GM23338 (cell line): ENCODE data around the gene NCKAP1. TPM values are rescaled to one million over a fixed set of nuclear protein-coding genes. Genes with fewer than 3 reads are reported as not detected.
A peak's percentile ranks its signal among the peaks of the same experiment; 100 is the strongest.

Experiments used
- ATAC-seq: fragments of 200-7000 bp; cut with Tn5 transposase; 3 replicates; pipeline ENCODE4 v1.9.1; 2020
- DNase-seq: peaks from one replicate; pipeline ENCODE4 v3.0.0-alpha.2; 2015; ENCODE audit warnings: low spot score
- H2AFZ ChIP-seq: fragments of 200-600 bp; sonication (generic); 2 replicates; pipeline ENCODE4 v1.8.0; 2016; ENCODE audit warnings: antibody characterized with exemption, mild to moderate bottlenecking, moderate library complexity
- H3F3A ChIP-seq: fragments of 200-600 bp; sonication (generic); replicated peaks from 2 replicates; pipeline ENCODE4 v1.8.0; 2017; ENCODE audit warnings: antibody characterized with exemption, mixed run types, low read depth
- H3K27ac ChIP-seq: fragments of 200-600 bp; sonication (generic); 2 replicates; pipeline ENCODE4 v1.6.1; 2016; ENCODE audit warnings: low read depth
- H3K27me3 ChIP-seq: fragments of 200-600 bp; sonication (generic); 2 replicates; pipeline ENCODE4 v1.8.0; 2016; ENCODE audit warnings: mild to moderate bottlenecking, mixed run types, moderate library complexity; ENCODE audit not compliant: insufficient read depth
- H3K36me3 ChIP-seq: fragments of 200-600 bp; sonication (generic); 2 replicates; pipeline ENCODE4 v1.8.0; 2016; ENCODE audit warnings: mild to moderate bottlenecking; ENCODE audit not compliant: insufficient read depth
- H3K4me1 ChIP-seq: fragments of 200-600 bp; sonication (generic); 2 replicates; pipeline ENCODE4 v1.8.0; 2016; ENCODE audit warnings: mild to moderate bottlenecking, moderate library complexity; ENCODE audit not compliant: insufficient read depth
- H3K4me2 ChIP-seq: fragments of 200-600 bp; sonication (generic); 2 replicates; pipeline ENCODE4 v1.7.1; 2017; ENCODE audit warnings: mixed run types
- H3K4me3 ChIP-seq: fragments of 200-600 bp; sonication (generic); 2 replicates; pipeline ENCODE4 v1.6.1; 2016; ENCODE audit warnings: mixed run types
- H3K79me2 ChIP-seq: fragments of 200-600 bp; sonication (generic); replicated peaks from 2 replicates; pipeline ENCODE4 v1.8.0; 2017; ENCODE audit warnings: mild to moderate bottlenecking; ENCODE audit not compliant: insufficient read depth
- H3K9me2 ChIP-seq: fragments of 200-600 bp; sonication (generic); 2 replicates; pipeline ENCODE4 v1.8.0; 2017; ENCODE audit not compliant: insufficient read depth
- H4K20me1 ChIP-seq: fragments of 200-600 bp; sonication (generic); replicated peaks from 2 replicates; pipeline ENCODE4 v1.8.0; 2017; ENCODE audit warnings: mild to moderate bottlenecking; ENCODE audit not compliant: insufficient read depth
- H3K27ac Mint-ChIP-seq: 2 replicates; pipeline ENCODE4 v1.8.0; 2020; ENCODE audit warnings: inconsistent platforms, mild to moderate bottlenecking, moderate library complexity, mixed read lengths
- H3K27me3 Mint-ChIP-seq: 3 replicates; pipeline ENCODE4 v1.8.0; 2022; ENCODE audit warnings: low read depth, mild to moderate bottlenecking, moderate library complexity, mixed read lengths, inconsistent platforms; ENCODE audit not compliant: insufficient read depth, poor library complexity
- H3K36me3 Mint-ChIP-seq: 3 replicates; pipeline ENCODE4 v1.8.0; 2021; ENCODE audit warnings: low read depth, mild to moderate bottlenecking, inconsistent platforms, moderate library complexity, mixed read lengths
- H3K4me1 Mint-ChIP-seq: 3 replicates; pipeline ENCODE4 v1.8.0; 2020; ENCODE audit warnings: mild to moderate bottlenecking, inconsistent platforms, mixed read lengths
- H3K4me3 Mint-ChIP-seq: 3 replicates; pipeline ENCODE4 v1.8.0; 2021; ENCODE audit warnings: moderate library complexity, mild to moderate bottlenecking, inconsistent platforms, mixed read lengths
- H3K9me3 Mint-ChIP-seq: 3 replicates; pipeline ENCODE4 v1.8.0; 2020; ENCODE audit warnings: moderate library complexity, mild to moderate bottlenecking, inconsistent platforms, mixed read lengths
- CREB1 ChIP-seq: fragments of 250-450 bp; sonication (Bioruptor Pico); IDR thresholded peaks from 2 replicates; pipeline ENCODE4 v1.5.0; 2020; ENCODE audit warnings: low read depth, mild to moderate bottlenecking, moderate library complexity
- CTCF ChIP-seq, 2 experiments: fragments of 200-600 bp in 1 of 2; sonication (generic) in 1 of 2; conservative IDR thresholded peaks; 2 replicates each; pipeline versions ENCODE4 v1.5.1 to v1.6.1; 2016 to 2017; ENCODE audit warnings: antibody characterized with exemption in 2 of 2, low read depth in 2 of 2, mild to moderate bottlenecking in 2 of 2, moderate library complexity in 1 of 2
- ETS1 ChIP-seq: IDR thresholded peaks from 2 replicates; pipeline ENCODE4 v1.6.1; 2016; ENCODE audit warnings: antibody characterized with exemption
- EZH2 ChIP-seq: fragments of 200-600 bp; sonication (generic); IDR thresholded peaks from one replicate; pipeline ENCODE4 v1.8.0; 2017; ENCODE audit warnings: antibody characterized with exemption, mild to moderate bottlenecking, low read depth; ENCODE audit not compliant: unreplicated experiment
- EZH2phosphoT487 ChIP-seq: fragments of 200-600 bp; sonication (generic); IDR thresholded peaks from one replicate; pipeline ENCODE4 v1.8.1; 2018; ENCODE audit warnings: antibody characterized with exemption; ENCODE audit not compliant: unreplicated experiment
- JUNB ChIP-seq: IDR thresholded peaks from one replicate; pipeline ENCODE4 v1.6.1; 2016; ENCODE audit warnings: antibody characterized with exemption; ENCODE audit not compliant: unreplicated experiment
- NANOG ChIP-seq: IDR thresholded peaks from 2 replicates; pipeline ENCODE4 v1.6.1; 2016; ENCODE audit warnings: antibody characterized with exemption, borderline replicate concordance
- POLR2AphosphoS5 ChIP-seq: IDR thresholded peaks from 2 replicates; pipeline ENCODE4 v1.6.1; 2016; ENCODE audit warnings: antibody characterized with exemption, low read depth
- REST ChIP-seq: IDR thresholded peaks from one replicate; pipeline ENCODE4 v1.6.1; 2018; ENCODE audit warnings: antibody characterized with exemption; ENCODE audit not compliant: unreplicated experiment
- STAT1 ChIP-seq: IDR thresholded peaks from one replicate; pipeline ENCODE4 v1.6.1; 2016; ENCODE audit warnings: antibody characterized with exemption; ENCODE audit not compliant: unreplicated experiment
- ZNF114 ChIP-seq: fragments of 250-450 bp; sonication (Bioruptor Pico); IDR thresholded peaks from 2 replicates; pipeline ENCODE4 v1.5.0; 2020; ENCODE audit warnings: mild to moderate bottlenecking, moderate library complexity
- ZNF331 ChIP-seq: fragments of 250-450 bp; sonication (Bioruptor Pico); IDR thresholded peaks from 2 replicates; pipeline ENCODE4 v1.5.0; 2020; ENCODE audit warnings: low read depth, mild to moderate bottlenecking, moderate library complexity
- long read RNA-seq: library from polyadenylated mRNA; unstranded; transcript quantifications from one replicate; pipeline ENCODE4 v2.0.0, GENCODE V29; 2020; ENCODE audit not compliant: unreplicated experiment
- polyA plus RNA-seq: library from polyadenylated mRNA; unstranded; fragments of >200 nt; fragmentation: Nextera tagmentation; extraction: Ambion mirVana; gene quantifications from 2 replicates; pipeline ENCODE4 v1.2.1, GENCODE V29; 2016
- total RNA-seq: library from RNA; depleted of rRNA; stranded (reverse); fragments of >200 nt; shearing (Covaris generic); gene quantifications from 2 replicates; pipeline ENCODE4 v1.2.3, GENCODE V29; 2014; rRNA removed

The NCKAP1 gene
- total RNA-seq, result 157 and 179 TPM in 2 replicates
- polyA plus RNA-seq, result 53.8 and 61.7 TPM in 2 replicates
- long read RNA-seq, partial matches to known transcripts, result 5 of 5 reads
- long read RNA-seq, other reads (novel, unspliced or antisense), result 0 of 5 reads

GRCh38 chr2:183038341-183039300 is at the start of gene NCKAP1:
TSS of gene NCKAP1 (minus strand) at chr2:183038457. CDS start at chr2:183038099, 358 bp downstream.
- Histone ChIP-seq H2AFZ (peak within 1 kb of the TSS; percentile 91), H3K9me2 (0 out of 2 replicates have a peak, but pooled peaks cover 1% of the 10 kb centered on the region), H3K27ac (peak within 1 kb of the TSS; percentile 78), H4K20me1 (peaks cover 3% of the 10 kb centered on the region; the same call in 1 of the 2 replicates), H3K4me1 (peaks cover 34% of the 10 kb centered on the region), H3K36me3 (no peaks in the 10 kb centered on the region), H3K4me2 (peak within 1 kb of the TSS; percentile 80), H3K27me3 (peaks cover 9% of the 10 kb centered on the region), H3K79me2 (peaks cover 39% of the 10 kb centered on the region), H3F3A (no peaks in the 10 kb centered on the region), H3K4me3 (peak within 1 kb of the TSS; percentile 61)
- TF ChIP-seq REST (no peak), CTCF (conservative IDR thresholded peaks at IDR 0.05; ENCODE audit: low read depth in 2 of 2) (peak; percentile 60 to 76), POLR2AphosphoS5 (peak; percentile 35; the same call in 1 of the 2 replicates)
- Mint-ChIP-seq H3K36me3 (peaks cover 3% of the 10 kb centered on the region; the same call in 1 of the 3 replicates), H3K27me3 (peaks cover 4% of the 10 kb centered on the region), H3K27ac (peak within 1 kb of the TSS; percentile 16), H3K4me1 (peaks cover 32% of the 10 kb centered on the region), H3K4me3 (peak within 1 kb of the TSS; percentile 89), H3K9me3 (0 out of 3 replicates have a peak, but pooled peaks cover 2% of the 10 kb centered on the region)
- DNase-seq, result peak; percentile 90
- peak; percentile 88 for ATAC-seq

- DNase-seq, result no peak
- H3K4me3 ChIP-seq, result no peak overlapping the region
- no peak for TF ChIP-seq ZNF331 (CRISPR knock-in tag)
- TF ChIP-seq CTCF (conservative IDR thresholded peaks at IDR 0.05; ENCODE audit: low read depth in 2 of 2), result no peak
- no peak for TF ChIP-seq EZH2
- no peak for TF ChIP-seq STAT1
- TF ChIP-seq ZNF114 (CRISPR knock-in tag), result no peak
- TF ChIP-seq ETS1, result no peak
- TF ChIP-seq NANOG, result no peak
- TF ChIP-seq JUNB, result no peak
- TF ChIP-seq CREB1 (CRISPR knock-in tag), result no peak
- no peak for TF ChIP-seq EZH2phosphoT487
Observed at GRCh38 chr2:183081911-183082310, 43.7 kb upstream of the NCKAP1 start.

More at GRCh38 chr2:183081911-183082310, 43.7 kb upstream of the NCKAP1 start:
- no peak overlapping the region for H3K27ac Mint-ChIP-seq
- Histone ChIP-seq H3K4me2 (no peak overlapping the region), H3F3A (no peaks in the 10 kb centered on the region; the same call in 1 of the 2 replicates), H3K79me2 (no peaks in the 10 kb centered on the region), H2AFZ (no peak overlapping the region), H3K4me1 (peaks cover 15% of the 10 kb centered on the region), H3K27ac (no peak overlapping the region), H3K9me2 (no peaks in the 10 kb centered on the region), H3K36me3 (no peaks in the 10 kb centered on the region), H4K20me1 (no peaks in the 10 kb centered on the region), H3K27me3 (no peaks in the 10 kb centered on the region)
- H3K27me3 Mint-ChIP-seq, result peaks cover 2% of the 10 kb centered on the region
- no peak for ATAC-seq
- H3K36me3 Mint-ChIP-seq, result no peaks in the 10 kb centered on the region
- no peak overlapping the region for H3K4me3 Mint-ChIP-seq
- no peaks in the 10 kb centered on the region for H3K9me3 Mint-ChIP-seq
- H3K4me1 Mint-ChIP-seq, result peaks cover 19% of the 10 kb centered on the region
